DMS53 (cell line): ENCODE results near the gene FMN1.

Experiments used
- DNase-seq: peaks from one replicate; lab custom pipeline; 2025; lab: John Stamatoyannopoulos, UW

Gene FMN1

DNA sequence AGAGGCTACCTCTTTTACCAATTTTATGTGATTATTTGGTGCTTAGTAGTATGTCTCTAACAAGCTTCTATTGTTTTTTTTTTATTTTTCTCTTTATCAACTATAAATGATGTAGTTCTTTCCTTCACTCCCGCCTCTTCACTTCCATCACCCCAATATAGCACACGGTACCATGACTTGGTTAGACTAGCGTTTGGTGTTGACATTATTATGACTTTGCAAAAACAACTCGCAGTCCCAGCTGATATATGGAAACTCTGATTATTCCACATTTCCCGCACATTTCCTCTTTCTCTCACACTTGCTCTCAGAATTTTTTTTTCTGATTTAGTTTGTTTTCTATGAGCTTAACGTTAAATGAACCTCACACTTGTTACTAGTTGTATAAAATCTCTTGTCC, 314.5 kb downstream of the FMN1 start:
- DNase-seq, result no peak

DNA sequence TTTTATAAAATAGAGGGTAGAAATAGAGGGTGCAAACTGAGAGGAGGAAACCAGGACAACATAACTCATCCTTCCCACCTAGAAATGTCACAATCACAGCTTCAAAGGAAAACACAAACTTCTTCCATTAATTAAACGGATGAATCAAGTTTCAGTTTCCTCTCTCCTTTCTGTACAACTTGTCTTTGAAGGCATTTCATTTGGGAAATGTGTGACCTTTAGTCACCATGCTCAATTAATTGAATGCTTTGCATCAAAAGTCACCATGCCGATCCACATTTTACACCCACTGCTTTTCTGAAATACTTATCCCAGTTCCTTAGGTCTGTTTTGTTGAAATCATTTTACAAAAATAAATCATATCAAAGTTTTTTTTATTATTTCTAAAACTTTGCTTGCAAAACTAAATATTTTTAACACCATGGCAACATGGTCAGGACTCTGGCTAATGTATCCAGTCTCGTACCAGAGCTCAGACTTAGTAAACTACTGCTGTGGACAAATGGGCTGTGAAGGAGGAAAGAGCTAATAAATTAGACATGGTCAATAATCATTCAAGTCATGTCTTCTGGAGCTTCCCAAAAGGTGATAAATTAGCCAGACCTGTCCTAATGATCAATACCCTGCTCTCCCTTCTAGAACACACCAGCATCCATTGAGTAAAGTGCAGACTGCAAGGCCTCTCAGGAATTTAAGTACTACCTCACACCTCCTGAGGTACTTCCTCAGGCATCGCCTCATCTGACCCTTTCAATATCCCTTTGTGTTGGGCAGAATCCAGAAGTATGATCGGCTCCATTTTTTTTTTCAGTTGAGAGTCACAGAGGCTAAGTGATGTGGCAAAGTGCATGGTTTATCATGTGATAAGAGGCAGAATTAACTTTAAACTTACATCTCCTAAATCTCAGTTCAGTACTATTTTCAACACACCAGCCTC, 315.4 kb downstream of the FMN1 start:
- no peak for DNase-seq

DNA sequence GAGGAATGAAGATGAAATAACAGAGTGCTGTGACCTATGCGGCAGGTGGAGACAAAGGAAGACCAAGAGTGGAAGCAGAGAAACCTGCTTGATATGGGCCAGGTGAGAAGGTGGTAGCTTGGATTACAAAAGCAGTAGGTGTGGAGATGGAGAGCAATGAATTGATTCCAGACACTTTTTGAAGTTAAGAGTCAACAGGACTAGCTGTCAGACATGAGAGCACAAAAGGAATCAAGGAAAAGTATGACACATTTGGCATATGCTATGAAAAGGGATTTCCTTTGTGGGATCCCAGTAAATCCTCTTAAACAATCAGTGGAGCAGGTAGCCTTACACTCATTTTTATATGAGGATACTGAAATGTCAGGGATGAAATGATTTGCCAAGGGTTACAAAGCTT, 316.2 kb downstream of the FMN1 start:
- no peak for DNase-seq

DNA sequence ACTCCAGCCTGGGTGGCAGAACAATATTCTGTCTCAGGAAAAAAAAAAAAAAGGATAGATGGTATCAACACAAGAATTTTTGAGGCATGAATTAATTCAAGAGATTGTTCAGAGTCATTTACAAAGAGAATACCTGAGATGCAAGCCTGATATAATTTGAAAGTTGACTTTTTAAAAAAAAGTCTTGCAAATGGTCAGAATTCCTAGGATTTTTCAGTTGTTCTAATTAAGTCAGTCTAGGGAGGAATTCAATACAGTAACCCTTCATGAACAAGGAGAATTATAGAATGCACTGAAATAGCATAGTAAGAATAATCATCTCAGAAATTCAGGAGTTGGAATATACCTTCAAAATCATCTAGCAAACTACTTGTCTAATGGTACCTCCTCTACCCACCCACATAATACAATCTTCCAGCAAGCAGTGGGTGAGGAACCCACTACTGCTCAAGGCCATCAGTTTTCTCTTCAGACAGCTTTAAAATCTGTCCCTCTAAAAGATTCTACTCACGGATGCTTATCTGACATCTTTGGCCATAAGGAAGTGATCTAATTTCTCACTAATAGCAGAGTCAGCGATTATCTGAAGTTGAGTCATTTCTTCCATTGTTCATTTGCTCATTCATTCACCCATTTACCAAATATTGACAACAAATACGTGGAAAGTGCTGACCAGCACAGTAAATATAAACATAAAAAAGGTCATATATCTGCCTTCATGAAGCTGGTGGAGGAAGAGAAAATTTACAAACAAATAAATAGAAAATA, 317.1 kb downstream of the FMN1 start:
- DNase-seq, result peak; percentile 16

DNA sequence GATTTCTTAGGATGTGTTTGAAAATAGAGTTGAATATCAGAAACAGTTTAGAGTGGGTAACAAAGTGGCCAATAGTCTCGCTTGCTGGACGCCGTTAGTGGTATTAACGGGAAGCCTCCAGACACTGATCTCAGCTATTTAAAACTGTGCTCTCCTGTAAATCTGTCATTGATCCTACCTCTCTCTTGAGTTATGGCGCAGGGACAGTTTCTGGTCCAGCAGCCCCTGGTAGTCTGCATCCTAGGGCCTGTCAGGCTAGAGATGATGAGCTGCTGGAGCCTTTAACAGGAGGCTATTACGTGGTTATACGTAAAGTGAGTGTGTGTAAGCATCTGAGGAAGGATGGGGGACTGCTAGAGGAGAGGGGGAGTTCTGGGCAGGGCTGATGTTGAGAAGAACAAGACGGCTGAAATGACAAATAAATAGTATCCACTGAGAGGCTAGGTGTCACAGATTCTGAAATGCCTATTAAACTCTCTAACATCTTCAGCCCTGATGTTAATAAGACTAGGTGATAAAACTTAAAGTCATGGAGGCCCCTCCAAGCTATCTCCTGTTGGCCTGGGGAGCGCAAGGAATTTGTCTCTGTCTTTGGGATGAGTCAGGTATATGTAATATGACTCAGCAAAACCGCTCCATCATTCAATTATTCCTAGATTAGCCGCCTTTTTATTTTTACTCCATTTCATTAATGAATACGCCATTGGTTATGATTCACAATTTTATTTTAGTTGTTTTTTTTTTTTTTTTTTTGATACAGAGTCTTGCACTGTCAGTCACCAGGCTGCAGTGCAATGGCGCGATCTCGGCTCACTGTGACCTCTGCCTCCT, 321.0 kb downstream of the FMN1 start:
- no peak for DNase-seq

DNA sequence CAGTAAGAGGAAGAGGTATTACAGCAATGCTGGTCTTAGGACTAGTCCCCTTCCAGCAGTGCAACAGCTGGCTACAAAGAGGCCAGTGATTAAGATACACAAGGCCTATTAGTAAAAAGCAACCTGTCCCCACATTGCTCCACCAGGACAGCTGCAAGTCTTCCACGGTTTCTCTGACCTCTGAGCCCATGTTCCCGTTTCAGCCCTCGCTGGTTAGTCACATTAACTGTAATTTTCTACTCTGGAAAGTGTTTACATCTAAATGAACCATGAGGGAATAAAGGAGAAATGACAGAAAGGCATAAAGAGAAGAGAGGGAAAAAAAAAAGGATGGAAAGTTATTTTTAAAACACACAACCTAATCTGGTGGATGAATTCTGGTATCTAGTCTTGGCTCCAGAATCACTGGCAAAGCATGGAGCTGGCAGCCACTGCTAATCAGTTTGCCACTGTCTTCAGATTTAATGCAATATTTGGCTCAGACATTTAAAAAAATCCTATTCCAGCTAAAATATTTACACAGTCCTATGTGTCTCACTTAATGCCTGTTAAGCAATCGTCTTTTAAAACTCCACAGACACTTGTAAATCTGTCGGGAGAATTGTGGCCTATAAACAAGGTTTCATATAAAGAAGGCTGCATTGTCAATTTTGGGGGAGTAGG, 321.8 kb downstream of the FMN1 start:
- DNase-seq, result no peak

DNA sequence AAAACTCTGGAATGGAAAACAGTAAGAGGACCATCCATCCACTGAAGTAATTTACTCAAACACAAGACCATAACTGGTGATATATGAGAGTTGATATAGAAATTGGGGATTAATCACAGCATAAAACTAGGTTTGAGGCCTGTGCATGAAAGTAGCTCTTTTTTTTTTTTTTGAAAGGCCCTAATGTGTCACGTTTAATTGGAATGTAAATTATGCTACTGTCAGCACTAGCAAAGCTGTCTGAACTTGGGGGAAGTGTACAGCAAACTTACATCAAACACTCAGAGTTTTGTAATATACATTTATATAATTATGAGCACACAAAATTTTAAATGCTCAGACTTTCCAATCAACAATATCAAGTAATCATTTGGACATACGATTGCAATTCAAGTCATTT, 322.6 kb downstream of the FMN1 start:
- no peak for DNase-seq

DNA sequence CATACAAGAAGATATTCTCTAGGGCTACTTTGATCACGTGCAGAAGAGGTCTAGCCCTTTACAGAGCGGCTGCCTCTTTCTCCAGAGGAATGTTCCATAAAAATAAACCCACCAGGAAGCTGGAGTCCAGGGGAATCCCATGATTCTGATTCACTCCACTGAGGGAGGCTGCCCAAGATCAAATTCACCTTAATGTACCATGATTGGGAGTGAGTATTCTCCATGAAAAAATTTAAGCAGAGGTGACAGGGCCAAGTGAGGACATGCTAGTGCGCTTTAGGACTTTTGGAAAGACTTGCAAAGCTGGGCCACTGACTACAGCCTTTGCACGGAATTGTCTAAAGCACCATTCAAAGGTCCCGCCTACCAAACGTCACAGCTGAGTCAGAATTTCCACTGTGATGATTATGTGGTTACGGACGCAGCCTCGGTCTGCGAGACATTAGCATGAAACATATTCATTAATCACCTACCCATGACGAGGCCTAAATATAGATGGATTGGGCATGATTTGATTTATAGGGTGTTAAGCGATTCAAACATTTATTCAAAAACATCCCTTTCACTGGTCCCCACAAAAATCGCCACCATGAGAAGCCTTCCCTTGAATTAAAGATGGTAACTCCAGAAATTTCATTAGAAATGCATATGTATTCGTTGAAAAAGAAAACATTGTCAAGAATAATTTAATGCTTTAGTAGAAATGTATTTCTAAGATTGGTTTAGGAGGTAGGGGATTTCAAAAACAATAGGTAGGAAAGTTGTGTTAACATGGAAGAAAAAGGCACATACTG, 324.1 kb downstream of the FMN1 start:
- no peak for DNase-seq

DNA sequence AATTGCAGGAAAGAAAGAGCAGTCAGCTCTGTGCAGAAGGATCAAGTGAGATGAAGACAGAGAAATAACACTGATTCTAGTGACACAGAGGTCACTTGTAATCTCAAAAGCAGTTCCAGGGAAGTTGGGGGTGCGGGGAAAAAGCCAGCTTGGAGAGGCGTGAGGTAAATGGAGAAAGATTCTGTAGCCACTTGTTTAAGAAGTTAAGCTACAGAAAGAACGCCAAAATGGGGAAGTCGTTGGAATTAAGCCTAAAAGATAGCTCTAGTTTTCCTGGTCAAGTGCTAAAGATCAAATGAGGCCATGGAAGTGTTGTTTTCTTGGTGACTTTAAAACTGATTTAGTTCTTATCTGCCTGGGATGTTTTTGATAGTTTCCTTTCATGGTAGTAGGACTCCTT, 324.7 kb downstream of the FMN1 start:
- no peak for DNase-seq

DNA sequence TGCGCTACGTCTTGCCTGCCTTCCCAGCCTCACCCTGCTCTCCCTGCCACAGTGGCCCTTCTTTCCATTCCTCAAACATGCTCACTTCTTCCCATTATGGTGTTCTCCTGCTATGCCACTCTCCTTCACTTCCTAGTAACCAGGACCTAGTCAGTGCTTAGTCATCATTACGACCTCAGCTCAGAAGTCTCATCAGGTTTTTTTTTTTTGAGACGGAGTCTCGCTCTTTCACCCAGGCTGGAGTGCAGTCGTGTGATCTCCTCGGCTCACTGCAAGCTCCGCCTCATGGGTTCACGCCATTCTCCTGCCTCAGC, 327.2 kb downstream of the FMN1 start:
- DNase-seq, result peak; percentile 46

DNA sequence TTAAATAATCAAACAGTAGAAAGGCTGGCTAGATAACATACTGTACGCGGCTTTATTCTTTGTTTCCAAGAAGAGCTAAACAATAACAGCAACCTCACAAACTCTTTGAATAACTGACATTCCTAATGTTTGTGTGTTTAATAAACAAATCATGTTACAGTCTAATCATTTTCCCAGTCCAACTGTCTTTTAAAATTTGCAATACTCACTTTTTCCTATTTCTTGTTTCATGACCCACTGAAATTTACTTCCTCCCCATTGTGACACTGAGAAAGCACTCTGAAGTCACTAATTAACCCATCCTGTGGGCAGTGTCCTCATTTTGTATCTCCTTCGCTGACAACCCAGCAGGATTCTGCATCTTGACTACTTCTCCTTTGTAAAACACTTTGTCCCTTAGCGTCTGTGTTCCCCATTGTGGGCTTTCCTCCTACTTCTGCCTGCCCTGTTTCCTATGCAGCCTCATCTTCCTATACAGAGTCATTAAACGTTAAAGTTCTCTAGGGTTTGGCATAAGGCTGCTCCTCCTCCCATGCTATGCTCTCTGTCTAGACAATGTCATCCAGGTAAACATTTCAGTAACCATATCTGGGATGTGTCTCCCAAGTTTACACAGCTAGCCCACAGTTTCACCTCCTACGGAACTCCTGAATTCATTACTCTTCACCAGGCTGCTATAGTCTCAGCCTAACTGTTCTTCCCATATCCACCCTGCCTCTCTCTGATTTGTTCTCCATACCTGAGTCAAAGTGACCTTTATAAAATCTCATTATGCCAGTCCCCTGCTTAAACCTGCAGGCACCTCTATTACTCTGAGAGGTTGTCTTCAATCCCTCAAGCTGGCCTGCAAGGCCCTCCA, 327.8 kb downstream of the FMN1 start:
- peak; percentile 35 for DNase-seq

DNA sequence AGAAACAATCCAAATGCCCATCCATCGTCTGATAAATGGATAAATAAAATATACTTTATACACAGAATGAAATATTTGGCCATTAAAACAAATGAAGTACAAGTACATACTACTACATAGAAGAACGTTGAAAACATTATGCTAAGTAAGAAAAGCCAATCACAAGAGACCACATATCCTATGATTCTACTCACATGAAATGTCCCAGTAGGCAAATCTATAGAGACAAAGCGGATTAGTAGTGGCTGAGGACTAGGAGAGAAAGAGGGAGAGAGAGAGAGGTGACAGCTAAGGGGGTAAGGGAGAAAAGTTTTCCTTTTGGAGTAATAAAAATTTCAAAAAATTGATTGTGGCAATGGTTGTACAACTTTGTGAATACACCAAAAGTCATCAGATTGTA, 329.7 kb downstream of the FMN1 start:
- no peak for DNase-seq

DNA sequence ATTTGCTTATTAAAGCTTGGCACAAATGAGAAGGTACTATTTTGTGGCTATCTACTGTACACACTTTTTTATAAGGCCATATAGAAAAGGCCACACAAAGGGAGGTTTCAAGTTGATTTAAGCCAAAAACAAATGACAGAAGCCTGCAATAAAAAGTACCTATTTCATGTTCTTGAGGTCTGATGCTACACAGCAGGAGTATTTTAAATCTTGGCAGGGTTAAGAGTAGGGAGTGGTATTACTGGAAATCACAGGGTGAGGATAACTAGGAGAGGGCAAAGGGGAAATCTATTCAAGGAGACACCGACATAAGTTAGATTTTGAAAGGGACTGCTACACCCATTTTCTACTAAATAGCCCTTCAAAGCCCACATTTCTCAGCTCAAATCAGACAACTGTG, 330.5 kb downstream of the FMN1 start:
- DNase-seq, result no peak

DNA sequence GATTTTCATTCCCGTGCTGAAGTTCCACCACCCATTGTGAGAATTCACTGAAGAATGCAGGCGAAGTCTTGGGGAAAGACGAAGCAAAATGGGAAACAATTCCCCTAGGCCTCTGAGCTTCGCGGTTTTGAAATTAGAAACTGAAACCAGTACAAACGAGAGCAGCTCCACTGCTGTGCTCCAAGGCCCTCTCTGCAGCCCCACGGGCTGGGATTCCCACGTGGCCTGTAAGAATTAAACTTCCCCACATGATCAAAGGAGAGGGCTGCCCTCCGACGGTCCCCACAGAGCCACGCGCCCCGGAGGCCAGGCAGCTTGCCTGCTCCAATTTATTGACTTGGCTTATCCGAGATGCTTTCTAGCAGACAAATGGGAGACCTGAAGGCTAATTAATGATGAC, 332.8 kb downstream of the FMN1 start:
- no peak for DNase-seq

DNA sequence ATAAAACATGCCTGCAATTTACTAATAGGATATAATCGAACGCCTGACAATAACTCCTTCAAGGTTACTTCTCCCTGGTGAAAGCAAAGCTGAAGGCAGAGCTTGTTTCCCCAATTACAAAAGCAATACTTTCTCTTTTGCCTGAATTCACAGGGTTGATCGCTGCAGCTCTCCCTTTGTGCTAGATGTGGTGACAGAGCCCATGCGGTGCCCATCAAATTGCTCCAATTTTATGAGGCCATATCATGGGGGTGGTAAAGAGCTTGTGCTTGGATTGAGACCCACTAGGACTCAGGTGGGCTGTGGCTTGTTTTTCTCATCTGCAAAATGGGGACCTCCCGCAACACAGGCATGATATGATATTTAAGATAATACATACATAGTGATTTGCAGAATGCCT, 333.3 kb downstream of the FMN1 start:
- DNase-seq, result no peak

DNA sequence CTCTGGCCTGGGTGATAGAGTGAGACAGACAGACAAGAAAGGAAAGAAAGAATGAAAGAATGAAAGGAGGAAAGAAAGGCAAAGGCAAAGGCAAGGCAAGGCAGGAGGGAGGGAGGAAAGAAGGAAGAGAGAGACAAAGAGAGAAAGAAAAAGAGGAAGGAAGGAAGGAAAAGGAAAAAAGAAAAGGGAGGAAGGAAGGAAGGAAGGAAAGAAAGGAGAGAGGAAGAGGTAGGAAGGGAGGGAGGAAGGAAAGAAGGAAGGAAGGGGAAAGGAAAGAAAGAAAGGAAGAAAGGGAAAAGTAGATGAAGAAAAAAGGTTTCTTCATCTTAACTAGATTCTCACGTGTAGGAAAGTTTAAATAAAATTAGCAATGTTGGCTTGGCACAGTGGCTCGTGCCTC, 334.5 kb downstream of the FMN1 start:
- no peak for DNase-seq

DNA sequence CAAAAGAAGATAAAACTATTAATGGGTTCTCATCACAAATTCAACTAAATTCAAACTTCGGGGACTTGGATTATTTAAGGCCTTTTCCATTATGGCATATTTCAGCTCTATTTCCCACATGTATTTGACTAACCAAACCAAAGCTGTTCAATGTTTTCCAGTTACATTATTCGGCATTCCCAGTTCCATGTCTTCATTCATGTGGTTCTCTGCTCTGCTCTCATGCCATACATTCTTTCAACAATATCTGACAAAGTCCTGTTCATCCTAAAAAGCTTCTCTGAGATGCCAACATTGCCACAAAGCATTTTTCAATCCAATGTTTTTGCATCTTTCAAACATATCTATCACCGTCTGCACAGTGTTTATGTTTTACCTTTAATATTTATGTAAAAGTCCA, 335.3 kb downstream of the FMN1 start:
- DNase-seq, result no peak

DNA sequence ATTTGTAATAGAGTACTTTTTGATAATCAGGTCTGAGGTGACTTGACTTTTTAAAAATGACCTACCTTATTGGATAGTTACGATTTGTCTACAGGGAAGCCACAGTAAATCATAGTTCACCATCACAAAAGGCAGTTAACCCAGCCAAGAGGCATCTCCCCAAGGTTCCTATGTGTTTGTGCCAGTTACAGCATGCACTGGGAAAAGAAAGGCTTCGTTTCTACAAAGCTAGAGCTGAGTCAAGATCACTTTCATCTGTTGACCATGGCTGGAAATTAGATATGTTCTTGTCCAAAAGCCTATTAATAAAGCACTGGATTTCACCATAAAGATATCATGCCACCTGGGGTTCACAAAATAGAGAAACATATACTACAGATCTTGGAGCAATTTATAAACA, 336.8 kb downstream of the FMN1 start:
- DNase-seq, result no peak

DNA sequence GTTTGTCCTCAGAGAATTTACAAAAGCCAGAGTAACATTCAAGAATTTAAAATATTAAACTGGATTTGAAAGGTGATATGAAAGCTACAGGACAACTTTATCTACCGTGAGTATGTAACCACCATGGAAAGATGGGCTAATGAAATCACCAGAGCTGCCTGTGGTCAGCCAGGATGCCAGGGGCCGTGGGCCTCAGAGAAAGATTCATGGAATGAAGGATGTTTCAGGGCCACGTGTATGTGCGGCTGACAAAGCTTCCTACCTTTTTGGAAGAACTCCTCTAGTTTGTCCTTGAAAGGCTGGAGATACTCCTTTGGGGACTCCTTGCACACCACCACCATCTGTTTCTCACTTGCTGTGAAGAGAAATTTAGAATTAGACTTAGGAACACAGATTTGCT, 337.8 kb downstream of the FMN1 start:
- no peak for DNase-seq

DNA sequence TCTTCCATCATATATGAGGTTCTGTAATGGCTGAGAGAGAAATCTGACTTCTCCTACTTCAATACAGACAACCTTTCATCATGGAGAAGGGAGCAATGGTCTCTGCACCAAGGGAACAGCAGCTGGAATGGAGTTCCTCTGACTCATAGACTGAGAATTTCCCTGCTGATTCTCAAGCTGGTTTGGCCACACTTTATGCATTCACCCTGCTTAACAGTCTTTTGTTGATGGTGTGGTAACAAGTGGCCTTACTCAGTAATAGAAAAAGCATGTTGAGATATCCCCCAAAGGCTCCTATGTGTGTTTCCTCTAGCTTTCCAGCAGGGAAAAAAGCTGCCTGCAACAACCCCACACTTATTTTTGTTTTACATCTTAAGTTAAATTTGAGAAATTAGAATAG, 338.6 kb downstream of the FMN1 start:
- DNase-seq, result peak; percentile 72
